IPS DF 19.7 (cell line): Measurements from ENCODE around the gene TRIM60.
"Not testable (repeated sequence)": the region's sequence is repeated elsewhere in the genome, so short reads cannot be mapped to it uniquely, and the experiment has no call there.

Source experiments
- DNase-seq: peaks from one replicate; pipeline ENCODE4 v3.0.0-alpha.2; 2013; ENCODE audit warnings: low read depth, low spot score

The TRIM60 gene

GRCh38 chr4:165053645-165054044 is 21.8 kb downstream of the TRIM60 start, which contains the start of gene TRIM75:
Gene TRIM75 (plus strand): TSS chr4:165053866. CDS start chr4:165059148, 5,282 bp downstream.
- DNase-seq, result no peak

- no peak for DNase-seq
Observed at GRCh38 chr4:165055601-165056000, 23.8 kb downstream of the TRIM60 start.

DNA sequence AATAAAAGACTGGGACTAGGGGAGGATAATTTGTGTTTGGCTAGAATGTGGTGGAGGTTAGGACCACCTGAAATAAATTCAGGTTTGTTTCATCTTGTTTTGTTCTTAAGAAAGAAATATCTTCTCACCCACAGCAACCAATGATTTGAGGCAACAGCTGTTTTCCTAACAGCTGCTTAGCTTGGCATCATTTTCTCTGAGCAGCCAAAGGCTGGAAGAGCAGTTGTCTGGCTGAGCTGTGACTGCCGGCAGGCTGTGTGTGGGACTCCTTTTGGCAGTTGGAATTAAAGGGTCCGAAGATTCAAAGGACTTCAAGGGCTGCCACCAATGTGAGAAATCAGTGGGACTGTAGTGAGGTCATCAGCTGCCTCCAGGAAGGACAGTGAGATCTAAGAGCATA is 26.9 kb downstream of the TRIM60 start:
- no peak for DNase-seq

DNA sequence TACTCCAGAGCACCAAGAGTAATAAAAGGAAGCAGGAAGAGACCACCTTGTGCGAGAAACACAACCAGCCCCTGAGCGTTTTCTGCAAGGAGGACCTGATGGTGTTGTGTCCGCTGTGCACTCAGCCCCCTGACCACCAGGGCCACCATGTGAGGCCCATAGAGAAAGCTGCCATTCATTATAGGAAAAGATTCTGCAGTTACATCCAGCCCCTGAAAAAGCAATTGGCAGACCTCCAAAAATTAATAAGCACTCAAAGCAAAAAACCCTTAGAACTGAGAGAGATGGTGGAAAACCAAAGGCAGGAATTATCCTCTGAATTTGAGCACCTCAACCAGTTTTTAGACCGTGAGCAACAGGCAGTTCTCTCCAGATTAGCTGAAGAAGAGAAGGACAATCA is 27.6 kb downstream of the TRIM60 start:
- DNase-seq, result no peak

- no peak for DNase-seq
Observed at GRCh38 chr4:165060938-165061337, 29.1 kb downstream of the TRIM60 start.

- no peak for DNase-seq
Observed at GRCh38 chr4:165070560-165070959, 38.8 kb downstream of the TRIM60 start.

GRCh38 chr4:165073346-165073745 is 41.5 kb downstream of the TRIM60 start:
- DNase-seq, result not testable (repeated sequence)

DNA sequence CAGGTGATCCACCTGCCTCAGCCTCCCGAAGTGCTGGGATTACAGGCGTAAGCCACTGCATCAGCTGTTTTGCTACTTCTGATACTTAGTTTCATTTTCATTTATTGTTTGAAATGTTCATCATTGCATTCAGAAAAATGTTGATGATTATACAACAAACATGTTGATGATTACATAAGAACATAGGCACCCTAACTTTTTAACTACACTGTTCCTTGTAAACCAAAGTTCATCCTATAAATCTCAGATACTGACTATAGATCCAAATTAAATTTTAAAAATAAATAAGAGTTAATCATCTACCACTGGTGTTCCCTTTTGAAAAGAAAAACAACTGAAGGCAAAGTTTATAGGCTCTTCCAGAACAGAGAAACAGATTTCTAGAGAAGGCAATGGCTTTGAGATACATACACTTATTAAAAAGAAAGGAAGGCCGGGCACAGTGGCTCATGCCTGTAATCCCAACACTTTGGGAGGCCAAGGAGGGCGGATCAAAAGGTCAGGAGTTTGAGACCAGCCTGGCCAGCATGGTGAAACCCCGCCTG is 45.3 kb downstream of the TRIM60 start:
- no peak for DNase-seq

- DNase-seq, result no peak
Observed at GRCh38 chr4:165079476-165079875, 47.7 kb downstream of the TRIM60 start.

GRCh38 chr4:165084787-165085186 is 53.0 kb downstream of the TRIM60 start:
- not testable (repeated sequence) for DNase-seq

DNA sequence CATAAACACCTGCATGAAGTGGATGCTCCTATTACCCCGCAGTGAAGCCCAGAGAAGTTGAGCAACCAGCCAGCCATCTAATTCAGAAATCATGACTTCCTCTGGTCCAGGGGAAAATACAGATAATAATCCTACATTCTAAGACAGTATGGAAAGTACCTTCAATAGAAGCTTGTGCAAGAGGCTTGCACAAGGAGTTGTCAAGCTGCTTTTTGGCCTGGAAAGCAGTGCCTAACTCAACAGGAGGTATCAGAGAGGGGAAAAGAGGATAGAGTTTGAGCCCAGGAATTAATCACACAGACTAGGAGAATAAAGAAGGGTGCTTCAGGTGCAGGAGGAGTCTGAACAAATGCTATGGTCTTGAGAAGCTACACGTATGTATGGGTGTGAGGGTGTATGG is 54.1 kb downstream of the TRIM60 start:
- DNase-seq, result no peak

GRCh38 chr4:165088366-165088765 is 56.6 kb downstream of the TRIM60 start:
- DNase-seq, result no peak
